HFFc6 (cell line): Measurements from ENCODE around the gene MYZAP. TPM values are rescaled to one million over a fixed set of nuclear protein-coding genes. Genes with fewer than 3 reads are reported as not detected.

ENCODE experiments used
- DNase-seq: peaks from one replicate; pipeline ENCODE4 v3.0.0-alpha.2; 2018
- H3K27ac Mint-ChIP-seq: 2 replicates; pipeline ENCODE4 v1.8.0; 2020; ENCODE audit warnings: mild to moderate bottlenecking, mixed read lengths
- H3K27me3 Mint-ChIP-seq: 2 replicates; pipeline ENCODE4 v1.8.0; 2021; ENCODE audit warnings: mild to moderate bottlenecking, moderate library complexity, mixed read lengths; ENCODE audit not compliant: insufficient read depth
- H3K36me3 Mint-ChIP-seq: 2 replicates; pipeline ENCODE4 v1.8.0; 2021; ENCODE audit warnings: low read depth, mixed read lengths
- H3K4me1 Mint-ChIP-seq: 2 replicates; pipeline ENCODE4 v1.8.0; 2020; ENCODE audit warnings: low read depth, mixed read lengths
- H3K4me3 Mint-ChIP-seq: 2 replicates; pipeline ENCODE4 v1.8.0; 2020; ENCODE audit warnings: mild to moderate bottlenecking, moderate library complexity, mixed read lengths
- H3K9me3 Mint-ChIP-seq: 2 replicates; pipeline ENCODE4 v1.8.0; 2020; ENCODE audit warnings: mild to moderate bottlenecking, mixed read lengths
- total RNA-seq, 6 experiments: library from RNA; stranded (reverse); fragmentation: NEBNext Ultra II Directional; extraction: Animal tissue kit (Norgen Biotek cat#: 25700); gene quantifications; 2 replicates in 1 of 6; 3 replicates in 5 of 6; pipeline ENCODE4 v1.2.3, GENCODE V29; 2021
- TF ChIP-seq, protein P1 (sequence below): fragments of 200-600 bp; sonication (generic); IDR thresholded peaks from 2 replicates; pipeline ENCODE4 v1.5.0; 2021; ENCODE audit warnings: antibody characterized with exemption, mild to moderate bottlenecking

Gene MYZAP
- total RNA-seq, 6 experiments from 2014 or later = 0.12 TPM; not detected in 5

DNA sequence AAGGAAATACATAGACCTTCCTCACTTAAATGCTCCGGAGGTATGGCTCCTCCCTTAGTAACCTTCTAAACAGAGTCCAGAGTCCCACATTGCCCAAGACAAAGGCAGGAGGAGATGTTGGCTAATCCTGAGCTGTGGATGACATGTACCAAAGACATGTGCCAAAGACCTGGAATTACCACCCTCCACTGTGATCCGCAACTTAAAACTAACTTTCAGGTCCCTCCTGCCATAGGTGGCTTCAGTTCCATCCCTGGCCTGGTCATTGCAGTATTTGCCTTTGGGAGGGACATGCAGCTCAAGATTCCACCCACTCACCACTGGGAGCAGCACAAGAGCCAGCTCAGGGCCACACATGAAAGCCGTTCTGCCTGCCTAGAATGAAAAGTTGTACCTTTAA is 28.0 kb downstream of the MYZAP start:
- no peak for DNase-seq
- no peaks in the 10 kb centered on the region for H3K9me3 Mint-ChIP-seq
- H3K4me3 Mint-ChIP-seq = no peak overlapping the region
- TF ChIP-seq, protein P1, sequence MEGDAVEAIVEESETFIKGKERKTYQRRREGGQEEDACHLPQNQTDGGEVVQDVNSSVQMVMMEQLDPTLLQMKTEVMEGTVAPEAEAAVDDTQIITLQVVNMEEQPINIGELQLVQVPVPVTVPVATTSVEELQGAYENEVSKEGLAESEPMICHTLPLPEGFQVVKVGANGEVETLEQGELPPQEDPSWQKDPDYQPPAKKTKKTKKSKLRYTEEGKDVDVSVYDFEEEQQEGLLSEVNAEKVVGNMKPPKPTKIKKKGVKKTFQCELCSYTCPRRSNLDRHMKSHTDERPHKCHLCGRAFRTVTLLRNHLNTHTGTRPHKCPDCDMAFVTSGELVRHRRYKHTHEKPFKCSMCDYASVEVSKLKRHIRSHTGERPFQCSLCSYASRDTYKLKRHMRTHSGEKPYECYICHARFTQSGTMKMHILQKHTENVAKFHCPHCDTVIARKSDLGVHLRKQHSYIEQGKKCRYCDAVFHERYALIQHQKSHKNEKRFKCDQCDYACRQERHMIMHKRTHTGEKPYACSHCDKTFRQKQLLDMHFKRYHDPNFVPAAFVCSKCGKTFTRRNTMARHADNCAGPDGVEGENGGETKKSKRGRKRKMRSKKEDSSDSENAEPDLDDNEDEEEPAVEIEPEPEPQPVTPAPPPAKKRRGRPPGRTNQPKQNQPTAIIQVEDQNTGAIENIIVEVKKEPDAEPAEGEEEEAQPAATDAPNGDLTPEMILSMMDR = no peak
- no peak overlapping the region for H3K27ac Mint-ChIP-seq
- no peaks in the 10 kb centered on the region for H3K4me1 Mint-ChIP-seq
- peaks cover 8% of the 10 kb centered on the region for H3K27me3 Mint-ChIP-seq
- H3K36me3 Mint-ChIP-seq = no peaks in the 10 kb centered on the region

DNA sequence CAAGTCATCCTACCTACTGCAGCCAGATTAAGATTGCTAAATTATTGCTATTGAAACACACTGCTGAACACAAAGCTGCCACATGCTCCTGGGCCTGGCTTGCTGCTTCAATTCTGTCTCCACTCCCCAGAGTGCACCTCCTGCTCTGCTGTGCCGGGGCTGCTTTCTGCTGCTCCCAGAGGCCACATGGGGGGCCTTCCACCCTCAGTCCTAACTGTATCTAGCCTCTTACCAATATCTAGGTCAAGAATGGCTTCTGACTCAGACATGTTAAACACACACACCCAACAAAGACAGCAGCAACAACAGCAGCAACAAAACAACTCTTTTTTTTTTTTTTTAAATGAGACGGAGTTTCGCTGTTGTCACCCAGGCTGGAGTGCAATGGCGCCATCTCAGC is 33.0 kb downstream of the MYZAP start:
- no peaks in the 10 kb centered on the region for H3K36me3 Mint-ChIP-seq

DNA sequence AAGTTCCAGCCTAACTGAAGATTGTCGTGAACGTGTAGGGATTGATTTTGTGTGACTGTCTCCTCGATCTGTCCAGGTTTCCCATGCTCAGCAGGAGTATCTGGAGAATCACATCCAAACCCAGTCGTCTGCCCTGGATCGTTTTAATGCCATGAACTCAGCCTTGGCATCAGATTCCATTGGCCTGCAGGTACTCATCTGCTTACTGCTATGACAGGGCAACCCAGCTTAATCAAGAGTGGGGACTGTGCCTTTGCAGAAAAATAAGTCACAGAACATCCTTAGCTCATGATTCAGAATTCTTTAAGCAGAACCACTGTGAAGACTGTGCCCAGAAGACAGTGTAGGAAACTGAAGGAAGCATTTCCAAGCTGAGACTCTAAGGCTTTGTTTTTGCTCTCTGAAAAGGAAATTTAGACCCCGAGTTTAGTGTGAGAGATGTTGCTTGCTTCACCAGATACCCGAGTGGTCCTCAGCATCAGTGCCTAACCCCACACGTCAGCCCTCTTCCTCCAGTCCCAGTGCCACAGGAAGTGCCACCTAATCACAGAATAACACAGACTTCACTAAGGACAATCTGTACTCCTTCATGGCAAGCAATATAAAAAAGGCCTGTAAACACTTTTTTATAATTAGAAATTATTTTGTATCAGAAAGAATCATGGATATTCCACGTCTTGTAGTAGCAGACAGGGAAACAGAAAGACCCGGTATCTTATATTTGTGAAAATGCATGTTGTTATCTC is 34.2 kb downstream of the MYZAP start:
- TF ChIP-seq, protein P1 = no peak
- no peak for DNase-seq
- Mint-ChIP-seq H3K4me1 (no peaks in the 10 kb centered on the region), H3K9me3 (no peaks in the 10 kb centered on the region), H3K27me3 (peaks cover 20% of the 10 kb centered on the region), H3K27ac (no peak overlapping the region), H3K4me3 (no peak overlapping the region), H3K36me3 (no peaks in the 10 kb centered on the region)

More for the DNA sequence above, 33.0 kb downstream of the MYZAP start:
- TF ChIP-seq, protein P1 = no peak
- no peak overlapping the region for H3K27ac Mint-ChIP-seq
- H3K9me3 Mint-ChIP-seq = no peaks in the 10 kb centered on the region
- H3K27me3 Mint-ChIP-seq = peaks cover 16% of the 10 kb centered on the region
- H3K4me1 Mint-ChIP-seq = no peaks in the 10 kb centered on the region
- DNase-seq = no peak
- no peak overlapping the region for H3K4me3 Mint-ChIP-seq

DNA sequence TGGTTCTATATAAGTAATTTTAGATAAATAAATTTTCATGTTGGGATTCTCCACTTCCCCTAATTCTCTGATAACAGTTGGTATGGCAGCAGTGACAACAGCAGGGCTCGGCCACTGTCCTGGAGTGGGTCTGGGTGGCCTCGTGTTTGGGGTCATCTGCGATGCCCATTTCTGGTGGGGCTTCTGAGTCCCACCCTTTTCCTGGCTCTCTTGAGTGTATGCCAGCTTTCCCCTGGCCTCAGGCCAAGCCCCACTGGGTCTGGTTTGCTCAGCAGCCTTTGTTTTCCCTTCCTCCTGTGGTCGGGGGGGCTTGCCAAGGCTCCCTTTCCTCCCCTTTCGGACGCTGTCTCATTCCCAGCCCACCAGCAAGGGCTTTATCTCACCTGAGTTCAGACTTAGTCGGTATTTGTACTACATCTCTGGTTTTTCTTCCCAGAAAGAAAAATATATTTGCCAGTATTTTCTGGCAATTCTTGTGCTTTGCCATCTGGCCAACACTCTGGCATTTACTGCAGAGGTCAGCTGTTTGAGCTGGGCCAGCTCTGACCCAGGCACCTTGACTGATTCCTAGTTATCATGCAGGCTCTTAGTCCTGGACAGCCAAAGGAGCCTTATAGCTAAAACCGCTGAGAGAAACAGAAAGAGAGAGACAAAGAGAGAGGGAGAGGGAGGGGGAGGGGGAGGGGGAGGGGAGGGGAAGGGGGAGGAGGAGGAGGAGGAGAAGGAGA is 35.2 kb downstream of the MYZAP start:
- no peak overlapping the region for H3K27ac Mint-ChIP-seq
- no peak overlapping the region for H3K4me3 Mint-ChIP-seq
- H3K9me3 Mint-ChIP-seq = no peaks in the 10 kb centered on the region
- no peak for DNase-seq
- peaks cover 19% of the 10 kb centered on the region for H3K27me3 Mint-ChIP-seq
- TF ChIP-seq, protein P1 = no peak
- no peaks in the 10 kb centered on the region for H3K36me3 Mint-ChIP-seq
- no peaks in the 10 kb centered on the region for H3K4me1 Mint-ChIP-seq

DNA sequence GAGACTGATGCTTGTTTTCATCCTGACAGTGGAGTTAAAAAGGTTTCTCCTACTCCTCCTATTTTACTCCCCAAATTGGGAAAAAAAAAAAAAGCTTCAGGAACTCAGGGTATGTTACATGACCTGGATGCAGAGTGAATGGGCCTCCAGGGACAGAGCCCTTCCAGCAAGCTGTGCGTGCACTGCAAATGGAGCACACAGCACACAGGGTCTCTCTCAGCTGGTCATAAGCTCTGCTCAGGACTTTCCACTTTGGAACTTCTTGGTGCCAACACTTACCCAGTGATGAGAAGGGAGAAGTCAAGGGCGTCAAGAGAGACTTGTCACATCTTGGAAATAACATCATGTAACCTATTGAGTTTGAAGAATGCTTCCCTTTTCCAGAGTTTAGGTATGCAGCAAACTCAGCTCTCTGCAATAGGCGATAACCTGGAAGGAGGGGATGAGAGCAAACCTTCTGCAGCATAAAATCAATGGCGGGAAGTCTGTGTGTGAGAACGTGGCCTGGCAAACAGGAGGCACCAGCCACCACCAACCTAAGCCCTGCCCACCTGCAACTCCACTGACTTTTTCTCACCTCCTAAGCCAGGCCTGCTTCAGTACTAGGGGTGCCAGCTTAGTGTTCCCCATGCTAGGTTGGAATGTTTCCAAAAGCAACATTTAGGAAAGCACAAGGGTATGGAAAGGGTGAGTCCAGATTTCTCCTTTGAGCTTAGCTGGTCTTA is 39.8 kb downstream of the MYZAP start:
- H3K4me3 Mint-ChIP-seq = no peak overlapping the region
- H3K27ac Mint-ChIP-seq = no peak overlapping the region
- H3K4me1 Mint-ChIP-seq = no peaks in the 10 kb centered on the region
- no peak for DNase-seq
- TF ChIP-seq, protein P1 = no peak
- no peaks in the 10 kb centered on the region for H3K36me3 Mint-ChIP-seq
- H3K27me3 Mint-ChIP-seq = peaks cover 23% of the 10 kb centered on the region
- no peaks in the 10 kb centered on the region for H3K9me3 Mint-ChIP-seq
